Thyroid gland (tissue), 4 donors: ENCODE data around the gene L3MBTL4. TPM values are rescaled to one million over a fixed set of nuclear protein-coding genes. Genes with fewer than 3 reads are reported as not detected.

Experiments used
- DNase-seq, 2 donors: peaks; one replicate each; pipeline ENCODE4 v3.0.0-alpha.2; 2019
- H3K27ac ChIP-seq, 3 donors: fragments of 200-600 bp; sonication (generic); 1 replicate in 2 of 3; 2 replicates in 1 of 3; pipeline ENCODE4 v1.5.1; 2016 to 2019; ENCODE audit warnings: mild to moderate bottlenecking in 1 of 3, moderate library complexity in 1 of 3
- H3K27me3 ChIP-seq: fragments of 200-600 bp; sonication (generic); one replicate; pipeline ENCODE4 v1.5.1; 2019
- H3K36me3 ChIP-seq, 2 donors: fragments of 200-600 bp; sonication (generic); one replicate each; pipeline ENCODE4 v1.5.1; 2016 to 2019
- H3K4me1 ChIP-seq, 2 donors: fragments of 200-600 bp; sonication (generic); one replicate each; pipeline ENCODE4 v1.5.1; 2017 to 2019
- H3K4me3 ChIP-seq, 3 donors: fragments of 200-600 bp; sonication (generic); replicated peaks in 1 of 3; 1 replicate in 2 of 3; 2 replicates in 1 of 3; pipeline ENCODE4 v1.5.1; 2016; ENCODE audit warnings: mild to moderate bottlenecking in 1 of 3
- H3K9me3 ChIP-seq: fragments of 200-600 bp; sonication (generic); one replicate; pipeline ENCODE4 v1.5.1; 2017
- CTCF ChIP-seq, 6 experiments: fragments of 200-600 bp in 3 of 6; fragments of 450-650 bp in 3 of 6; sonication (generic) in 3 of 6; IDR thresholded peaks; one replicate each; pipeline ENCODE4 v1.5.1; 2016 to 2019; ENCODE audit warnings: antibody characterized with exemption in 6 of 6, mild to moderate bottlenecking in 2 of 6, inconsistent platforms in 1 of 6, moderate library complexity in 1 of 6
- POLR2A ChIP-seq, 2 donors: fragments of 450-650 bp; IDR thresholded peaks; one replicate each; pipeline ENCODE4 v1.6.1; 2017; ENCODE audit warnings: antibody characterized with exemption in 2 of 2, mild to moderate bottlenecking in 2 of 2, moderate library complexity in 1 of 2
- WGBS, 2 donors: methylation state at CpG; one replicate each; pipeline ENCODE4 v1.1.5; 2017; 5-methylcytosine and 5-hydroxymethylcytosine counted together
- intact Hi-C: fragments of 100-400 bp; cut with DNase I; formaldehyde crosslinking; loops from one replicate; pipeline ENCODE4 v1.15.1; 2023
- microRNA-seq: library from miRNA; unstranded; fragments of <30 nt; microRNA quantifications from one replicate; pipeline ENCODE4, GENCODE V29; 2016
- small RNA-seq: library from RNA; depleted of rRNA; stranded (forward); fragments of <200 nt; gene quantifications from one replicate; pipeline ENCODE3, GENCODE V24; 2016
- total RNA-seq, 4 donors: library from RNA; depleted of rRNA; stranded (reverse); fragments of >200 nt; gene quantifications; one replicate each; pipeline ENCODE4 v1.2.3, GENCODE V29; 2016

Gene L3MBTL4
- total RNA-seq, 4 donors from 2014 or later: 15.2 to 37.1 (median 24.3) TPM

DNA sequence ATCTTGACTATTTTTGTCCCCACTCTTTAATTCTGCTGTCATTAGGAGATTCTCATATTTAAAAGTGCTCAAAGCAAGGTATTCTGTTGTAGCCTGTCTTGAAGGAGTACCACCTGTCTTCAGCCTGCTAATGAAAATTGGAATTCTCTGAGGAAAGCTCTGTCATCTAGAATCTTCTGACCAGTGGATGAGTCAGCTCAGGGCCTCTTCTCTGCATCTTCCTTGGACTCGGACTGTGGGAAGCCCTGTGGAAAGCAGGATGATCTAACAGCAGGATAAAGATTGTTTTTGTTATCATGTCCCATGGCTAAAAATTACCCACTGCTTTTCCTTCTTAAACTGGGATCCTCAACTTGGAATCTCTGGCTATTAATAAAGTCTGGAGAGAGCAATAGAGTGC is 500.7 kb downstream of the L3MBTL4 start:
- intact Hi-C loops: no loop called here
- Histone ChIP-seq H3K27ac (no peak overlapping the region), H3K4me1 (no peaks in the 10 kb centered on the region), H3K27me3 (no peaks in the 10 kb centered on the region), H3K9me3 (no peaks in the 10 kb centered on the region), H3K4me3 (no peak overlapping the region), H3K36me3 (no peaks in the 10 kb centered on the region)
- TF ChIP-seq POLR2A (IDR thresholded peaks at IDR 0.05) (no peak), CTCF (IDR thresholded peaks at IDR 0.05) (no peak)
- DNase-seq: no peak
- 71 to 75% methylated on average over 1 of the region's 1 CpG for WGBS, 2 donors

DNA sequence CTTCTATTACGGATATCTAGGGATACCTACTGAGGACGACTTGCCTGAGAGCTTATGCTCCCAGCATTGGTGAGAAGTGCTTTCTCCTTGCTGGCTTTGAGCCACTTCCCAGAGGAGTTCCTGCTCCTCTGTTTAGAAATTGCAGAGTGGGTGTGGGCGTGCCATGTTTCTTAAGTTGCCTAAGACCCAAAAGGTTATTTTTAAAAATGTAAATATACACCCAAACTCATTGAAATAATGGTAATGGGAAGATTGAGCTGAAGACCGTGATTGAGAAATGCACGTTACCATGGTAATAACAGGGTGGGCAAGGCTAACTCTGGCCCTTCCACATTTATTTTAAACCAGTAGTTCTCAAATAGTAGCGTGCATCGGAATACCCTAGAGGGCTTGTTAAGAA is 502.1 kb downstream of the L3MBTL4 start:
- no peaks in the 10 kb centered on the region for H3K36me3 ChIP-seq
- no peak overlapping the region for H3K27ac ChIP-seq
- H3K4me3 ChIP-seq: no peak overlapping the region
- no peaks in the 10 kb centered on the region for H3K27me3 ChIP-seq
- H3K4me1 ChIP-seq: no peaks in the 10 kb centered on the region
- DNase-seq: no peak
- TF ChIP-seq CTCF (IDR thresholded peaks at IDR 0.05): no peak
- no peak for TF ChIP-seq POLR2A (IDR thresholded peaks at IDR 0.05)
- intact Hi-C loops: no loop called here
- 73 to 74% methylated on average over 7 of the region's 7 CpGs for WGBS, 2 donors
- no peaks in the 10 kb centered on the region for H3K9me3 ChIP-seq

GRCh38 chr18:5909125-5909524 is 505.6 kb downstream of the L3MBTL4 start:
- Histone ChIP-seq H3K27me3 (no peaks in the 10 kb centered on the region), H3K27ac (no peak overlapping the region), H3K4me3 (no peak overlapping the region), H3K4me1 (no peaks in the 10 kb centered on the region), H3K36me3 (no peaks in the 10 kb centered on the region), H3K9me3 (no peaks in the 10 kb centered on the region)
- TF ChIP-seq CTCF (IDR thresholded peaks at IDR 0.05) (no peak), POLR2A (IDR thresholded peaks at IDR 0.05) (no peak)
- intact Hi-C loops: no loop called here
- no peak for DNase-seq
- WGBS, 2 donors: 88 to 91% methylated on average over 2 of the region's 2 CpGs

Small RNA genes within 50 kb of the gene (microRNA-seq; reads per million reads assigned to microRNA genes)
- gene MIR4317: not detected

Small RNA genes within 50 kb of the gene (small RNA-seq; reads per million reads assigned to genes)
- gene RNU5F-3P (not detected), gene RNU6-349P (not detected)
